ENCODE data around the gene NDE1.
"Not testable (repeated sequence)": the region's sequence is repeated elsewhere in the genome, so short reads cannot be mapped to it uniquely, and the experiment has no call there.

Gene NDE1

DNA sequence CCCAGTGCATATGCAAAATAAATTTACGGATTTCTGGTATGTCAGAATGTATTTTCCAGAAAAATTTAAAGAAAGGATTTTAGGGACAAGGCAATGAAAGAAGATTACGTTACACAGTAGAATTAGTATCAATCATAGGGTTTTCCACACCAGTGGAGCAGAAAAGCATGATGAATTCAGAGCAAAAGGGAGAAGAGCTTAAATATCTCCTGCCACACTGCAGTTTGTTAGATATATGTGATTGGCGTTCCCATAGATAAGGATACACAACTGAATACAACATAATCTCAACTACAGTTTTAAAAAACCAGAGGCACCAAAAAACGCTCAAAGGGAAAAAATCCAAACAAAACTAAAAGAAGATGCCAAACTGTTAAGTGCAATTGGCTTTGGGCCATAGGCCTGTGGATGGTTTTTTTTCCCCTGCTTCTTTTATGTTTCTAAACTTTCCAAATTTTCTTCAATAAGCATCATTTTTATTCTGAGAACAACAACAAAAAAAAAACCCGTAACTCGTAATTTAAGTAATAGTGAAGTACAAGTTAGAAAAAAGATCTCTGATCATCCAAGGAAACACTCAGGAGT lies 29.3 kb upstream of the NDE1 start:
- no peak for DNase-seq (ENCODE audit: low read depth)

DNA sequence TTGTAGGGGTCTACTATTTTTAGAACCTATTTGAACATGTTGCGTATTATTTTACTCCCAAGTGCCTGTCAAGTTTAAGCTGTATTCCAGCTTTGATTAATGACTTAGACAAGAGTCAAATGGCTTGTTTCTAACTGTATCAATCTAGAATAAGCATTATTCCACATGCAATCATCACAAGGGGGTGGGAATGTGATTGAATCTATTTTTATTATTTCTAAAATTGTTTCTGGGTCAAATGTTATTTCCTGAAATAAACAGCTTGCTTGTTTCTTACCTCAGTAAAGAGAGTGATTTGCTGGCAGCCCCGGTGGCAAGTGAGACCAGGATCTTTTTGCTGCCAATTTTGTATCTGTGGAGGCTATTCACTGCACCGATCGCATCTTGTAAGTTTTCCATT lies 28.6 kb upstream of the NDE1 start:
- no peak for DNase-seq (ENCODE audit: low read depth)

DNA sequence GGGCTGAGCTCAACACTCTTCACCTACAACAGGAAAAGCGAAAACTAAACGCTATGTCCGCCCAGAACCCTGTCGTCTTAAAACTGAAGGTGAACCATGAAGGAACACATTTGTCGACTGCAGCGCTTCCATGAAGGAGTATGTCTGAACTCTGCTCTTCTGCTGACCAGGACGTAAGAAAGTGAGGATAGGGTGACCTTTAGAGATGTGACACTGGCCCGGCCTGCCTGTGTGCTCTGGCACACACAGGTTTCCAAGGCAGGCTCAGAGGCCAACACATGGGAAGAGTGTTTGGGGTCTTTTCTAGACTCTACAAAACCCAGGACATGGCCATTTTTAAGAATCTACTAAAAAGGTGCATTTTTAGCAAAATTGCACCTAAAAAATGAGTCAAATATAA lies 28.2 kb upstream of the NDE1 start:
- DNase-seq (ENCODE audit: low read depth), result no peak

DNA sequence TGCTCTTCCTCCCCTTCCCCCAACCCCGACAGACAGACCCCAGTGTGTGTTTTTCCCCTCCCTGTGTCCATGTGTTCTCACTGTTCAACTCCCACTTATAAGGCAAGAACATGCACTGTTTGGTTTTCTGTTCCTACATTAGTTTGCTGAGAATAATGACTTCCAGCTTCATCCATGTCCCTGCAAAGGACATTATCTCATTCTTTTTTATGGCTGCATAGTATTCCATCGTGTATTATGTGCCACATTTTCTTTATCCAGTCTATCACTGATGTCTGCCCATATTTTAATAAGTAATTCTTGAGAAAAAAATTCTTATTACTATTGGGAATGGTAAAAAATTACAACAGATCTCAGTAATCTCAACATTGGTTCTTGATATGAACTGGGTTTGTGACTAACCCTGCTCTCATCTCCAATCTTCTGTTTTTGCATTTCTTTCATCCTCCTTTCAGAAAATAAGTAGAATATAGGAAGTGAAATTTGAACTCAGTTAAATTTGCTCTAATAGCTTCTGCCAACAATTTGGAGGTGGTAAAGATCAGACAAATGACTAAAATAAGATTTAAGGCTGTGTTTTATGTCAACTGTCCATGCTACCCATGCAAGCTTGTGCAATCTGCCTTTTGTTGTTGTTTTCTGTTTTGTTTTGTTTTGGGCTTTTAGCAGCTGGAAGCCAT lies 18.2 kb upstream of the NDE1 start:
- DNase-seq (ENCODE audit: low read depth), result no peak

DNA sequence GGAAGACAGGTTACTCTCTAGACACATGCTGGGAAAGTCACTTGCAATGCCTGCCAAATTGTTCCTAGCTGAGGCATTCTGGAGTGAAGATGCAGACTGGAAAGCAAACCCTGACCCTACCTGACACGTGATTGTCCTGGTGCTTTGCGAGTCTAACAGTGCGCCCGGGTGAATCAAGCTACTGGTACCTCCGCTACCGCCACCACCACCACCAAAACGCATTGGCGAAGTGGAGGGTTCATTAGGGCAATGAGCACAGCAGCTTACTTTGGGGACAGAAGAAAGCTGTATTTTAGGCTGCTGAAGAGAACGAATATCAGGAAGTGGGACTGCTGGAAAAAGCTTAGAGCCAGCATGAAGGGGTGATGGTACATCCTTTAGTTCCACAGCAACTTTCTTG lies 14.1 kb upstream of the NDE1 start:
- no peak for DNase-seq (ENCODE audit: low read depth)

DNA sequence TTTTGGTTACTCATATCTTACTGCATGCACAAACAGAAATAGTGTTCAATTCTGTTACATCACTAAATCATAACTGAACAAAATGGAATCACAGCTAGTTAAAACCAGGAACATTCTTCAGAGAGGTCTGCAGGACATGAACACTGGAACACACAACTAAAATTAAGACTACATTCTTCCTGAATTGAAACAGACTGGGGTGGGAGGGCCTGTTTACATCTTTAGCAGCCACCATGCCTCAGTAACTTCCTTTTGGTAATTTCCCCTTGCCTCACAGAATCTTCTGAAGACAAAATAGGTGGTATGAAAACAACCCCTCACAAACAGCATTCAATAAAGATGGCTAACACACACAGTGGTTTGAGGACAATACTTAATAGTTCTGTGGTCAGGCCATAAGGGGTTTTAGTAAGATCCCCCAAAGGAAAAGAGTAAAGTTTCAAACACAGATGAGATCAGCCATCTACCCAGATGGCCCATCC lies 13.6 kb upstream of the NDE1 start:
- no peak for DNase-seq (ENCODE audit: low read depth)

DNA sequence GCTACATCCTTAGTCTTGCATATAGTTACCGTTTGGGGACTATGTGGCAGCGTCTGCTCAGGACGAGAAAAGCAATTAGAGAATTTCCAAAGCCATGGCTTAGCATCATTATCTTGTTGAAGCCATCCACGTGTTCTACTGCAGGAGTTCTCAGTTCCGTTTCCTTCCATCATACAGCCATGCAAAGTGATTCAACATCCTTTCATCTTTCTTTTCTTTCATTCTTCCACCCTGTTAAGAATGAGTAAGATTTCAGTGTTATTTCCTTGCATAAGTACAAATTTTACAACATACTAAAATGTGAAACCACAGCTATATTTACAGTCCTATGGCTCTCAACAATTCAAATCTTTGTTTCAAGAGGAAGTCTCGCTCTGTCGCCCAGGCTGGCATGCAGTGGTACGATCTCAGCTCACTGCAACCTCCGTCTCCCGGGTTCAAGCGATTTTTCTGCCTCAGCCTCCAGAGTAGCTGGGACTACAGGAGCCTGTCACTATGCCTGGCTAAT lies 10.9 kb upstream of the NDE1 start:
- no peak for DNase-seq (ENCODE audit: low read depth)

DNA sequence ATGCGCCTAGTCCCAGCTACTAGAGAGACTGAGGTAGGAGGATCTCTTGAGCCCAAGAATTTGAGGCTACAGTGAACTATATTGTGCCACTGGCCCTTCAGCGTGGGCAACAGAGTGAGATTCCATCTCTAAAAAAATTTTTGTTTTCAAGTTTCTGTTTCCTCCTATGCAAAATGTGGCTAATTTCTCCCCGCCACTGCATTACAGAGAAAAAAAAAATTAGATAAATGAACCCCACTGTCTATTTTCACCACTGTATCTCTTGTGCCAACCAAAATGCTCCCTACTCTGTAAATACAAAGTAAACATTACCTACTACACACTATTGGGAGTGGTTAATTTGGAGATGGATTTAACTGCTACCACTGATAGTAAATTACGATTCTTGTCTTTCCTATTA lies 9.1 kb upstream of the NDE1 start:
- DNase-seq (ENCODE audit: low read depth), result no peak

DNA sequence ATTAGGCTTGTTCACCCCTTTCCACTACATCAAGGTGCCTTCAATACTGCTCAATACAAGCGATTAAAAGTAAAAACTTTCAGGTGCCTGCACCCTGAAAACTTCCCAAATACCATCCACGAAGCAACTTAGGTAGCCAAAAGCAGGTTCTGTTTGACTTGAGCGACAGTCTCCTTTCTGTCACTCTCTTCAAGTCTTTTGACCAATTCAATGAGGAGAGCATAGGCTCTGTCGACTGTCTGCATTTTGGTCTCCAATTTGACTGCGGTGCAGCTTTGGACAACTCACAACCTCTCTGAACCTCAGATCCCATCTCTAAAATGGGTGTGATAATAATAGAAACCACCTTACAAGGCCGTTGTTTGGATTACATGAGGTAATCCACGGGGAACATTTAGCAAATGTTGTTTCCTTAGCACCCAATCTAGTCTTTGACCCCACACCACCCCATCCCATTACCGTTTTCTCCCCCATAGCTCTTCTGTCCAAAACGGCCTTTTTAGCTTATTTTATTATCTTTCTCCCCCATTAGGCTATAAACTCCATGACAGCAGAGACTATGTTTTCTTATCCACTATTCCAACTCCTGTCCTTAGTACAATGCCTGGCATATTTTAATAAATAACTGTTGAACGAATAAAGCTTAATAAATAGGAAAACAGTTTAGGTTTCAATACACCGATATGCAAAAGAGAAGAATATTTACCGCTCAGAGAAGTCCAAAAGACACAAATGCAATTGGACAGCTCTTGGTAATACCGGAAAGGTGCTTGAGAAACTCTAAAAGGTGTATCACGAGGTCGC lies 8.1 kb upstream of the NDE1 start:
- no peak for DNase-seq (ENCODE audit: low read depth)

DNA sequence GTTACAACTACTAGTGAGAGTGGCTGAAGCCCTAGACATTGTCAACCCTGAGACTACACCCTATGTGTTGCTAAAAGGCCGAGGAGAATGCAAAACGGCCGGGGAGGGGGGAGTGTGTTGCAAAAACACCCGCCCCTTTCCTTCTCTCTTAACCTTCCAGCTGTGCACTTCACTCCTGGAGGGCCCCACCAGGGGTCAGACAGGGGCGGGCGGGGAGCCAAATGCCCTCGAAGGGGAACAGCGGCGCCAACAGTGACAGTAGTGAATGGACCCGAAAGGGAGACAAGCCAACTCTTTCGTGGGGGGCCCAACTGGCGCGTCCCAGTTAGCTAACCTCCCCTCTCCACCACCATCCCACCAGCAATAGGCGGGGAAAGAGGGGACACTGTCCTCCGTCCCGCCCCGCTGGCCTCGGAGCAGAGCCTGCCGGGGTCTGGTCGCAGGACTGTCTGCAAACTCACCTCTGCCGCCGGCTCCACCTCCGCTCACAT lies 7.4 kb upstream of the NDE1 start:
- peak; percentile 66 for DNase-seq (ENCODE audit: low read depth)

DNA sequence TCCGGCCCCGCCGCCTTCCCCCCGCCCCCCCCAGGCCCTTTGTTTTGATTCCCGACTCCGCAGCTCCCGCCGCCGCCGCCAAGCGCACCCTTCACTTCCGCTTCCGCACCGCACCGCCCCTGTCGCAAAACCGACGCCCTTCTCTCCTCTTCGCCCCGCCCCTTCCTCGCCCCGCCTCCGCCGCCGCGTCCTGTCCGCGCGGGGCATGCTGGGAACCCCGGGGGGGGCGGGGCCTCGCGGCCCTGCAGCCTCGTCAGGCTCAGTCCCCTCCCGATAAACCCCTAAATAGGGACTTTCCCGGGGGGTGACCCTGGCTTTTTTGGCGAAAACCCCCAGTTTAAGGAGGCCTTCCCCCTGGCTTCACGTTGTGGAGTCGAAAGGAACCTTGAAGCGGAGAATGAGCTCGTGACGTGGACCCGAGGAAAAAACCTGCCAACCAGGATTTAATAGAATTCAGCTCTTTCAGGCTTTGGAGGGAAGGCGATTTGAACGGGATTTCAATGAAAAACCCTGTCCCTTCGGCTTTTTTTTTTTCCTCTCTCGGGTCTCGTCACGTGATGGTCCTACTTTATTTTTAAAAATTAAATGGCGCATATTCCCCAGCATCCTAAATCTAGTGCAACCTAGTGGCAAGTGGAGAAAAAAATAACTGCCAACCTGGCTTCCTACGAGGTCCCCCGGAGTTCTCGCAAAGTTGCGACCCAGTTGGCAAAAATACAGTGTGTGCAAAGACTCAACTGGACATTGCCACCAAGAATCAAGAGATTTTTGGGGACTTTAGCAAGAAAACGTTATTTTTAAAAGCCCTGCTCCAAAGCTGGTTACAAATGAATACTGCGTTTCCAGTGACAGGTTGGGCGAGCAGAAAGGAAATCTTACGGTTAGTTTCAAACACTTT lies 6.7 kb upstream of the NDE1 start, which contains the start of gene MARF1:
Gene MARF1 (minus strand): TSS at position 107 of the 898 bp plus-strand sequence. CDS start 3,921 bp downstream, outside the sequence.
- peak; percentile 100 for DNase-seq (ENCODE audit: low read depth)

DNA sequence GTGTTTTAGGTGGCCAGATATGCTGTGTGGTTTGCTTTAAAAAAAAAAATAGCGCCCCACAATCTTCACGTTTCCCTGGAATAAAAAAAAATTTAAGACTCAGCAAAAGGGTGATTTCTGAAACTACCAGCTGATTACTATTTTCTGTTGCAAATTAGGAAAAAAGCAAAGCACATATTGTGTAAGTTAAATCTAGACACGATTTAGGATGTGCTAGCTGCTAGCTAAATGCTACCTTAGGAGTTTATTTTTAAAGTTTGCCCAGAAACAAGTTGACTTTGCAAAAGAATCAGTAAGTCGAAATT lies 6.1 kb upstream of the NDE1 start:
- DNase-seq (ENCODE audit: low read depth), result no peak

DNA sequence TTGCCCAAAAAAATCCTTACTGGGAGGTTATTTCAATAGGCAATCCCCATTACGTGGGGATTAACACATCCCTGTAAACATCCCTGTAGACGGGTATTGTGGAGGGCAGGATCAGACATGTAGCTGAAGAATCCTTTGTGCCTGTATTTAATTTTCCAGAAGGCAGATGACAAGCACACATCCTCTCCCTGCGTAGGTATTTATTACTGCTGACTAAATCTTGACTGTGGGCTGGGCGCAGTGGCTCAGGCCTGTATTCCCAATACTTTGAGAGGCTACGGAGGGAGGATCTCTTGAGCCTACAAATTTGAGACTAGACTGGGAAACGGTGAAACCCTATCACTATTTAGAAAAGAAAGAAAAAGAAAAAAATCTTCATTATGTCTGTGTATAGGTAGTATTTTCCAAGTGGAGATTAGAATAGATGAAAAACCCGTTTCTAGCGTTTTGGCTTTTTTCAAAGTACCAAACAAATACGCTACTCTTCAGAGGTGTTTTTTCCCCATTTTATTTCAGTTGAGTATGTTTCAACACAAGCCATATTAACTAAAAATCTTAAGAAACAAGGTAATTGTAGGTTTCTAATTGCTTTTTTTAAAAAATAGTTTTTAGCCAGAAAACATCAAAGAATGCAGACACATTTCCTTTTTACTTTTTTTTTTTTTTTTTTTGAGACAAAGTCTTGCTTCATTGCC lies 5.6 kb upstream of the NDE1 start:
- DNase-seq (ENCODE audit: low read depth), result no peak

DNA sequence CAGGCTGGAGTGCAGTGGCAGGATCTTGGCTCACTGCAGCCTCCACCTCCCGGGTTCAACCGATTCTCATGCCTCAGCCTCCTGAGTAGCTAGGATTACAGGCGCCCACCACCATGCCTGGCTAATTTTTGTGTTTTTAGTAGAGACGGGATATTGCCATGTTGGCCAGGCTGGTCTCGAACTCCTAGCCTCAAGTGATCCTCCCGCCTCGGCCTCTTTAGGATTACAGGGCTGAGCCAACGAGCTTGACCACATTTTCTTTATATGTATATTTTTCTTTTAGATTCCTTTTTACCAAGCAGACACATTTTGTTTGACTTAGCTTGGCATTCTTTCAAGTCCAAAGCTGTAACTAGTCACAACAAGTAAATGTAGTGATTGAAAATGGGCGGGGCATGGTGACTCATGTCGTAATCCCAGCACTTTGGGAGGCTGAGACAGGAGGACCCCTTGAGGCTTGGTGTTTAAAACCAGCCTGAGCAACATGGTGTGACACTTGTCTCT lies 5.0 kb upstream of the NDE1 start:
- not testable (repeated sequence) for DNase-seq (ENCODE audit: low read depth)

DNA sequence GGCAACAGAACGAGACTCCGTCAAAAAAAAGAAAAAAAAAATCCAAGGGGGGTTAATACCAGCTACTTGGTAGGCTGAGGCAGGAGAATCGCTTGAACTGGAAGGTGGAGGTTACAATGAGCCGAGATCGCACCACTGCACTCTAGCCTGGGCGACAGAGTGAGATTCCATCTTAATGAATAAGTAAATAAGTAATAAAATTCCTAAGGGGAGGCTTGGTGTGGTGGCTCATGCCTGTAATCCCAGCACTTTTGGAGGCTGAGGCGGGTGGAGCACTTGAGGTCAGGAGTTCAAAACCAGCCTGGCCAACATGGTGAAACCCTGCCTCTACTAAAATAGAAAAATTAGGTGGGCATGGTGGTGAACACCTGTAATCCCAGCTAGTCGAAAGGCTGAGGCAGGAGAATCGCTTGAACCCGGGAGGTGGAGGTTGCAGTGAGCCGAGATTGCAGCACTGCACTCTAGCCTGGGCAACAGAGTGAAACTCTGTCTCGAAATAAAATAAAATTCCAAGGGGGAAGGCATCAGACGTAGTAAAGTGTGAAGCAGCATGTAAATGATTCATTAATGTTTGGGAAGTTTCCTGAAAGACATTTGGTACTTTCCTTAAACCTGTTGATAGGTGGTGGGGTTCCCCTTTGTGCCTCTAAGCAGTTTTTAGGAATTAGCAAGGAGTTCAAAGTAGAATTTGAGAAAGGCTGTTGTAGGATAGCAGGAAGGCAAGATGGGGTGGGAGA lies 3.3 kb upstream of the NDE1 start:
- not testable (repeated sequence) for DNase-seq (ENCODE audit: low read depth)

DNA sequence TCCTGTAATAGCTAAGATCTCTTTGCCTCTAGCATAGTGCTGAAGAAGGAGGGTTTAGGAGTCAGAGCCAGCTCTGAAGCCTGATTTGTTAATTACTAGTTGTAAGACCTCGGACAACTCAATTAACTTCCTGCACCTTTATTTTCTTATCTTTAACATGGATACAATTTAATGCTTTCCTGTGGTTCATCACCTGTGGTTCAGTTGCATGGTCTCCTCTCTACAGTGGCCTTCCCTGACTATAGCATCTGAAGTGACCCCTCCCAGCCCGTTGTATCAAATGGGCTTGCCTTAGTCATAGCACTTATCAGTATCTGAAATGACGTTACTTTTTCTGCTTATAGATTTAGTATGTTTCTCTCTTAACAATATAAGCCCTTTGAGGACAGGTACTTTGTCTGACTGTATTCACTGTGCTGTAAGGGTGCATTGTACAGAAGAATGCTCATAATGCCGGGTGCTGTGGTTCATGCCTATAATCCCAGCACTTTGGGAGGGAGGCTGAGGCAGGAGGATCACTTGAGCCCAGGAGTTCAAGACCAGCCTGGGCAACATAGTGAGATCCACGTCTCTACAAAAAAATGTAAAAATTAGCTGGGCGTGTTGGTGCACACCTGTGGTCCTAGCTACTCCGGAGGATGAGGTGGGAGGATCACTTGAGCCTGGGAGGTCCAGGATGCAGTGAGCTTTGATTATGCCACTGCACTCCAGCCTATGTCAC lies 2.6 kb upstream of the NDE1 start:
- DNase-seq (ENCODE audit: low read depth), result no peak

DNA sequence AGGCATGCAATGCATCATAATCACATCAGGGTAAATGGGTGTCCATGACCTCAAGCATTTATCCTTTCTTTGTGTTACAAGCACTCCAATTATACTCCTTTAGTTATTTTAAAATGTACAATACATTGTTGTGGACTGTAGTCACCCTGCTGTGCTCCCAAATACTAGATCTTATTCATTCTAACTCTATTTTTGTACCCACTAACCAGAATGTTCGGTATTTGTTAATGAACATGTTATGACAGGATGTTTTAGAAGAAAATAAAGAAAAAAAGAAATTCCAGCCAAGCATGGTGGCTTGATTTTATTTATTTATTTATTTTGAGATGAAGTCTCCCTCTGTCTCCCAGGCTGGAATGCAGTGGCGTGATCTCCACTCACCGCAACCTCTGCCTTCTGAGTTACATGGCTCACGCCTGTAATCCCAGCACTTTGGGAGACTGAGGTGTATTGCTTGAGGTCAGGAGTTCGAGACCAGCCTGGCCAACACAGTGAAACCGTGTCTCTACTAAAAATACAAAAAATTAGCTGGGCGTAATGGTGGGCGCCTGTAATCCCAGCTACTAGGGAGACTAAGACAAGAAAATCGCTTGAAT lies 1.8 kb upstream of the NDE1 start:
- DNase-seq (ENCODE audit: low read depth), result no peak

DNA sequence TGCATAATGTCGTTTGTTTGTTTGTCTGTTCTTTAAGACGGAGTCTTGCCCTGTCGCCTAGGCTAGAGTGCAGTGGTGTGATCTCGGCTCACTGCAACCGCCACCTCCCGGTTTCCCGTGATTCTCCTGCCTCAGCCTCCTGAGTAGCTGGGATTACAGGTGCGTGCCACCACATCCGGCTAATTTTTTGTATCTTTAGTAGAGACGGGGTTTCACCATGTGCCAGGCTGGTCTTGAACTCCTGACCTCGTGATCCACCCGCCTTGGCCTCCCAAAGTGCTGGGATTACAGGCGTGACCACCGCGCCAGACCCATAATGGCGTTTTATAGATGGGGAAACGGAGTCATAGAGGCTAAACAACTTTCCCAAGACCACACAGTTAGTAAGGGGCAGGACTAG lies 734 bp upstream of the NDE1 start:
- DNase-seq (ENCODE audit: low read depth), result not testable (repeated sequence)

DNA sequence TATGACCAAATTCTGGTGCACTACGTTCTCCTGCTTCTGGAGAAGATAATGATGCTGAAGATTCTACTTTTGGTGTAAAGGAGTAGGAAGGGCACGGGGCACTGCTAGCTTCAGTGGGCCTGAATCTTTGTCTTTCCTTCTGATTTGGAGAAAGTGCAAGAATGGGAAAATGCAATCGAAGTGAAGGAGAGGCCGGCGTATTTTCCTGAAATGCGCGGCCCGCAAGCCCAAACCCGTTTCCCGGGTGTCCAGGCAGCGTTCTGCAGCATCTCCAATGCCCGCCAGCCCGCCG lies 372 bp upstream of the NDE1 start:
- no peak for DNase-seq (ENCODE audit: low read depth)
